HG03039 (cell line): Measurements from ENCODE around the gene PIWIL1.

Experiments used
- ATAC-seq: cut with Tn5 transposase; IDR thresholded peaks from one replicate; pipeline ENCODE4 v1.9.1; 2021; ENCODE audit warnings: mild to moderate bottlenecking, moderate library complexity; ENCODE audit not compliant: unreplicated experiment

PIWIL1 gene

GRCh38 chr12:130372936-130373335 is 35.2 kb downstream of the PIWIL1 start:
- no peak for ATAC-seq

DNA sequence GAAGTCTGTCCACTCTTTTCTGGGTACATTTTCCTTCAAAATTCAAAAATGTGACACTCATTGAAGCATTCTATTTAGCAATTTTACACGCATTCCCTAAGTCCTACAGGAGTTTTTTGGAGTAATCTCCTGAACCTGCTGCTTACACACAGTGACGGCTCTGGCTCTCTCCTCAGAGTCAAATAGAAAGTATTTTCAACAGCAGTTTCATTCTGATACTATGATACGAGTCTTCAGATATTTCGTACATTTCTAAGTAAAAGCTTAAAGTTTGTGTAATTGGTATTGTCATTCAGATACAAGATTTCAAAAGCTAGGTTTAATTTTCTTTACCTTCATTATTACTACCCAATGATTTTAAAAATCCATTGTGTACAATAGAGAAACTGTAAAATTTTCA is 36.4 kb downstream of the PIWIL1 start:
- no peak for ATAC-seq

DNA sequence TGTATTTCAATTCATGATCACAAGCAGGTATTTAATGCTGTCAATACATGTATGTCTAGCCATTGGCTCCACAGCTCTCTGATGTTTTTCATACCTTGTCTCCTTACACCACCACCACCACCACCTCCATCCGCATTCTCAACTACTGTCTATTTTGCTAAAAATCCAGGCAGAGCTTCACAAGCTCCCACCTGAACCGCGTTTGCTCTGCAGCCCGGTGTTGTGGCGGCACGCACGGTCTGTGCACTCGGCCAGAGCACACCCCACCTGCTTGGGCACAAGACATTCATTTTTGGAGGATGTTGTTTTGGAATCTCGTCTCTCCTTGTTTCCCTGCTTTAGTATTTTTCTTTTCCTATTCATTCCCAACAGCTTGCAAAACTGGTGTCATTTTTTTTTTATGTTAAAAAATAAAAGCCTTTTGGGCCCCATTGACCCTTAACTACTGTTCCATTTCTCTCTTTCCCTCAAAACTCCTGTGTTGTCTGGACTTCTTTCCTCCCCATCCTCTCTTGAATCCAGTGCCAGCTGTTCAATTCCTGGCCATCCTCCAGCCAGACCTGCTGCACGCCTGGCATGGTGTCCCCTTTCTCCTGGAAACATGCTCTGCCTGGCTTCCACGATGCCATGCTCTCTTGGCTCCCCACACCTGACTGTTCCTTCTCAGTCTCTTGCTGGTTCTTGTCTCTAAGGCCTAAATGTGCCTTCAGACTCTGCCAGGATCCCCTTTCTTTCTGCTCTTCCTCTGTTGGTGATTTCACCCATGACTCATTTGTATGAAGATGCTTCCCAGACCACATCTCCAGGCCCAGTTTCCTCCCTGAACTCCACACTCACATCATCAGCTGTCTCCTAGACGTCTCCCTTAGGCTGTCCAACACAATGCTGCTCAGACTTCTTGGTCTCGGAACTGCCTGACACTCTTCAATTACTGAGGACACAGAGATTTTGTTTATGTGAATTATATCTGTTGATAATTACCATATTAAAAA is 37.9 kb downstream of the PIWIL1 start:
- ATAC-seq: no peak

DNA sequence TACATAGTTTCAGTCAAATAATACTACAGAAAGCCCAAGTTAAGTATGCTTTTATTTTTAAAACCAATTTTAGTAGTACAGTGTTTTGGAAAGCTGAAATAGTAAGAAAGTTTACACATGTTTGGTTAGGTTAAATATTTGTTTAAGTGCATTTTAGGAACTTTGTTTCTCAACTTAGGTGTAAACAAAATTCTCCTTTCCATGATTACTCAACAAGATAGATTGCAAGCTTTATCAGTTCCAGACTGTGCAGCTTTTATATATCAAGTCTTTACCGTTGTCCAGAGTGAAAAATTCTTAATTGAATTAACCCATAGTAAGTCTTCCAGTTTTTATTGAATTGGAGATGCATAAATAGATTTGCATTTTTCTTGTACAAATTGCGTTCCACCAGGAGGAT is 45.1 kb downstream of the PIWIL1 start:
- ATAC-seq: no peak

DNA sequence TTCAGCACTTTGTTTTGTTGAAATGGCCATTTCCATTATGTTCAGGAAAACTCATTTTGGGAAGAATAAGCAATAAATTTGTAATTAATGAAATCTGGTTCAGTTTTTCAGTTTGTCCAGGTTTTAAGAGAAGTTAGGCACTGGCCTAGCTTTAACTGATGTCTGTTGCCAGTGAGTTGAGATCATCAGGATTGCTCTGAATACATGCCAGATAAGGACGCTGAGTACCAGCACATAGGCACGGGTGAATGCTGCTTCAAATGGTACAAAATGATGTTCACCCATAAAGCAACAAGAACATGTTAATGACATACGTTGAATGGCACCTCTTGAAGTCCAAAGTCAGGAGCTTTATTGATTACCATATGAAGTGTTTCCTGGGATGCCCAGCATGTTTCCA is 46.5 kb downstream of the PIWIL1 start:
- ATAC-seq: no peak

- no peak for ATAC-seq
These were observed 47.5 kb downstream of the PIWIL1 start for GRCh38 chr12:130385193-130385592.

DNA sequence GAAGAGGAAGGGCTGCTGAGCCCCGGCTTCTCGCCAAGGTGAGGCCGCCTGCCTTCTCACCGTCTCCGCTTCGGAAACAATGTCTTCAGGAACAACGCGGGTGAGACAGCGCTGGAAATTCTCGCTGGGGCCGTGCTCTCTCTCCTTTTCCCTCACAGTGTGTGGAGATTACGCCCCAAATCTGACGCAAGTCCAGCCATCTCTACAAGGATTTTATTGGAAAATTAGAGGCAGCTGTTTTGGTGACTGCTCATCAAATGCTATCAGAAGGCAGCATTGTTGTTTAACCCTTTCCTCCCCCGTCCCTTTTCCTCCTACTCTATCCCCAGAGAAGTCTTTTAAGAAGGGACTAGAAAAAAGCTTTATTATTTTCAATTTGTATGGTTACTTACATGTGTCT is 53.5 kb downstream of the PIWIL1 start:
- no peak for ATAC-seq

- no peak for ATAC-seq
These were observed 57.2 kb downstream of the PIWIL1 start for GRCh38 chr12:130394906-130395305.

- ATAC-seq: no peak
These were observed 59.0 kb downstream of the PIWIL1 start for GRCh38 chr12:130396667-130397066.

DNA sequence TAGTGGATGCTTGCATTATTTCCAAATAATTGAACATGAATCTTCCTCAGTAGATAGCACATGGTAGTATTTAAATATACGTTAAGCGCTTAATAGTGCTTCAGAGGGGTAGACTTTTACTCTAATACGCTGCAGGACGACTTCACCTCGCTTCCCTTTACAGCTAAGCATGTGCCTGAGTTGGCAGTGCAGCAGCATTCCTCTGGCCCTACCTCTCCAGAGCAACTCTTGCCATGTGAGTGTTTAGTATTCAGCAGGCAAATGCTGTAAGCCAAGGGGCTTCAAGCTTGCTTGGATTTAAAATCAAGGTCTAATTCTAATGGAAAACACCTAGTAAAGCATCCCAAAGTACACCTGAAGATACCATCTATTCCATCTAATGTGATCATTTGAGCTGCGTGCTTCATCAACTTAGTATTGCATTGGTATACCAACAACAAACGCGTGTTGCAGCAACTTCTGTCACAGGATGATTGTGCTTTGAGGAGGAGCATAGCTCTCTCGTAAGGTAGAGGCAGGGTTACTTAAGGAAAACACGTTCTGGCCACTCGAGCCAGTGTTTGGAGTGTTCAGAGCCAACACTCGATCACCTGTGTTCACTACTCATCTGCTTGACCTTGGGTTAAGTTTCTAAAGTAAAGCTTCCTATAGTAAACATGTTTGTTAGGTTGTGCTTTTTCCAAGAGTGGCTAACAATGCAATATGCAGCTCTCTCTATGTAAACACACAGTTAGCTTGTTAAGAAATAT is 60.6 kb downstream of the PIWIL1 start:
- no peak for ATAC-seq

DNA sequence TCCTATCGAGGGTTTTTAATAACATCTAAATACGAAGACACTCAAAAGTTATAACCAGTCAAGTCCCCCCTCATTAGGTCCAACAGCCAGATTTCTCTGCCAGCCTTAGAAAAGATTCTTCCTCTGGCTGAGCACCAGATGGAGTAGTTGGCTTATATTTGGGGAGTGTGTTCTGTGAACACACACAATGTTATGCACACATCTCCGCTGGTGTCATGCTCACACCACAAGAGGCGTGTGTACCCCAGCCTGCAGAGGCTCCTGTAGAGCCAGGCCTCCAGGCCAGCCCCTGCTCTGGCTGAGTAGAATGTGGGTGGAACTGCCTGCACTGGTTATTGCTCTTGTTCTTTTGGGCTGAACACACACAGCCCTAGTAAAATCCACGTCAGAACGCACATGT is 64.0 kb downstream of the PIWIL1 start:
- ATAC-seq: no peak

DNA sequence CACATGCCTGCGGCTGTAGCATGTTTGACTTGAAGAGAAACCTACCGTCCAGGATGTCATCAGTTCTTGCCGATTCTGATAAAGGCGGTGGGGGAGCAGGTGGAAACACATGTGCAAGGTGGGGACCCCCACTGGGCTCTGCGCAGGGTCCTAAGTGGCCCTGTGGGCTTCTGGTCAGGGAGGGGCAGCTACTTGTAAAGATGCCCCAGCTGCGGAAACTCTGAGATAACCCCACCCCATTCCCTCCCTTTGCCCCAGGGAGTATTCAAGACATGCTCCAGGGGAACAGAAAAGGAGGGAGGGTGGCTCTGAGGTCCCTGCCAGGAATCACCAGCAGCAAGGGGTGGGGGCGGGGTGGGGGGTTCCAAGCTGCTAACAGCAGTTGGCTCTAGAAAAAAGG is 67.6 kb downstream of the PIWIL1 start:
- ATAC-seq: no peak

- no peak for ATAC-seq
These were observed 74.7 kb downstream of the PIWIL1 start for GRCh38 chr12:130412384-130412783.

- ATAC-seq: no peak
These were observed 76.2 kb downstream of the PIWIL1 start for GRCh38 chr12:130413909-130414308.

- ATAC-seq: no peak
These were observed 76.7 kb downstream of the PIWIL1 start for GRCh38 chr12:130414381-130414780.

DNA sequence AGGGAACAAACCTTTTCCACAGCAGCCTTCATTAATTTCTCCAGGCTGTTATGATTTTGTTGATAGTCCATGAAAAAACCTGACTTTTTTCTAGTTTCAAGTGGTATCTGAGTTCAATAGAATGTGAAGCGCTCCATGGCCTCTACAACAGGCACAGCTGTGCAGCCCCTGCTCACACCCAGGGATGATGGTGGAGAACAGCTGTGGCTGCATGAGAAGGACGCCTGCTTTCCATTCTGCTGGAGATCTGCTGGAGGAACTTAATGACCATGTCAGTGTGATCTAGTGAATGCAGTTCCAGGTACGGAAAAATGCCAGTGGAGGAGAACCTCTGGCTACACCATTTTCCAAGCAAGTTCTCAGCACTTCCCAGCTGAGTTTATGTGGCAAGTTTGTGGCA is 80.6 kb downstream of the PIWIL1 start:
- no peak for ATAC-seq

DNA sequence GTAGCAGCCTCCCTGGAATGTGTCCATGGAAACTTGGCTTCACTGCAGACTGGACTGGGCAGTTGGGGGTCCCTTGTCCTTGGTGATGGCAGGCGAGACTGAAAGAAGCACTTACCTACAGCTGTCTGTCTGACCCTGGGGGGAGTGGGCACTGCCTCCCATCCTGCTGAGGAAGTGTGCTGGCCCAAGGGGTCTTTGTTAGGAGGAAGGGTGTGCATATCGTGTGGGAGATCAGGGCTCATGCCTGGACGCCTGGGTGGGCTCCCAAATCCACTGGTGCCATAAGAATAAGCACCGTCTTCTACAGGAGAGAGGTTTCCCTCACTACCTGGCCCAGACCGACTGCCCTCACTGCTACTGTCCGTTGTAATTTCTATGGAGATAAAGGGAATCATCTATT is 81.4 kb downstream of the PIWIL1 start:
- no peak for ATAC-seq

DNA sequence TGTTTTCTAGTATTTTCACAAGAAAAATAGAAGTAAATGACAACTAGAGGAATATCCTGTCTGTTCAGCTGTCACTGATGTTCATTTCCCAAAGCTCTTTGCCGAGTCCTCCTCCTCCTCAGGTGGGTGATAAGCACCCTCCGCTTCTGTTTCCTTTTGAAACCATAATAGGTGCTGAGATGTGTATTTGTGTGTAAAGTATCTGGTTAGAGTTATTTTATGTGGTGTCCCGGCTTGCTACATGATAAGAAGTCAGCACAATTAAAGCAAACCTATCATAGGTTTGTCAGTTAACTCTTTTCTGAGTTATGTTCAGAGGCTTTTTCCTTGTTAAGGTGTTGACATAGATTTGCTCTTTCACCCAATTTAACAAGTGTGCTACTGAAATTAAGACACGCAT is 82.4 kb downstream of the PIWIL1 start:
- no peak for ATAC-seq

DNA sequence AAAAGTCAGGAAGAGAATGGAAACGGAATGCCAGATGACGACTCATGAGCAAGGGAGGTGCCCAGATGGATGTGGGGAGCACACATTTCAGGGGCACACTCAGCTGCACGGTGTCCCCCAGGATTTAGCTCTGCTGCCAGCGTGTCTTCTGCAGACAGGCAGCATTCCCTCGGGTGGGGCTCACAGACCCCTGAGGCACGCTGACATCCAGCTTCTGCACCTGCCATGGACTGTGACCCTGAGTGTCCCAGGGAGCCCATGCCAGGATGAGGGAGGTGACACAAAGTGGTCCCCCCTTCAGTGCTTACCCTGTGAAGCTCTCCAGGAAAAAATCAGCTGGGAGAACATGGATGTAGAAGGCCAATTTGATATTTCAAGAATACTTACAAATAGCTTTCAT is 84.2 kb downstream of the PIWIL1 start:
- ATAC-seq: no peak
